Psoas muscle (tissue), 8 donors: ENCODE results near the gene NOVA1. TPM values are rescaled to one million over a fixed set of nuclear protein-coding genes. Genes with fewer than 3 reads are reported as not detected.

Experiments
- ATAC-seq, 4 donors: fragments of 200-7000 bp; cut with Tn5 transposase; one replicate each; pipeline ENCODE4 v1.9.1; 2020; ENCODE audit warnings: moderate library complexity in 3 of 4, mild to moderate bottlenecking in 2 of 4
- DNase-seq, 2 donors: peaks; one replicate each; pipeline ENCODE4 v3.0.0-alpha.2; 2020
- H3K27ac ChIP-seq: fragments of 200-600 bp; one replicate; pipeline ENCODE4 v1.8.0; 2022
- H3K27me3 ChIP-seq, 3 donors: fragments of 200-600 bp in 1 of 3; one replicate each; pipeline versions ENCODE4 v1.6.1 to v1.8.0; 2013 to 2022; ENCODE audit warnings: low read length in 2 of 3, mild to moderate bottlenecking in 2 of 3, moderate library complexity in 1 of 3; ENCODE audit not compliant: insufficient read depth in 3 of 3
- H3K36me3 ChIP-seq, 2 donors: fragments of 200-600 bp in 1 of 2; one replicate each; pipeline versions ENCODE4 v1.6.1 to v1.8.0; 2013 to 2022; ENCODE audit warnings: low read depth in 1 of 2, mild to moderate bottlenecking in 1 of 2, moderate library complexity in 1 of 2; ENCODE audit not compliant: insufficient read depth in 1 of 2
- H3K4me1 ChIP-seq: fragments of 200-600 bp; one replicate; pipeline ENCODE4 v1.8.0; 2022
- H3K4me3 ChIP-seq: fragments of 200-600 bp; one replicate; pipeline ENCODE4 v1.8.0; 2022; ENCODE audit warnings: mild to moderate bottlenecking
- H3K9me3 ChIP-seq: fragments of 200-600 bp; one replicate; pipeline ENCODE4 v1.8.0; 2022
- WGBS, 3 donors: extraction: QIAGEN DNeasy Blood & Tissue Kit; methylation state at CpG; one replicate each; pipeline versions ENCODE4 v1.1.6 to v1.1.7; 2013; 5-methylcytosine and 5-hydroxymethylcytosine counted together
- intact Hi-C, 2 donors: fragments of 100-400 bp; cut with DNase I; formaldehyde crosslinking; loops; one replicate each; pipeline versions ENCODE4 v1.11.0 to v1.14.2; 2022
- polyA plus RNA-seq, 3 donors: library from polyadenylated mRNA; stranded (reverse); fragments of 200-250 nt; gene quantifications; one replicate each; pipeline ENCODE4 v1.2.3, GENCODE V29; 2013
- total RNA-seq, 4 donors: library from RNA; stranded (reverse); fragmentation: NEBNext Ultra II Directional in 2 of 4; extraction: Animal tissue kit (Norgen Biotek cat#: 25700) in 2 of 4; gene quantifications; one replicate each; pipeline versions ENCODE4 v1.2.1 to v1.2.4, GENCODE V29; 2021 to 2023
- TF ChIP-seq, protein P1 (sequence below): fragments of 200-600 bp; IDR thresholded peaks from one replicate; pipeline ENCODE4 v1.8.0; 2022; ENCODE audit warnings: antibody characterized with exemption
- donor health status: healthy with polysubstance abuse.
- donor health status: DM: no; HTN: no; CAD: no; lungs with moderate emphysema.
- donor health status: Bipolar disorder and iron deficiency.
- donor health status: healthy.
- donor health status: DM: yes; HTN: yes; CAD: no.
- donor health status: DM: no; HTN: no; CAD: no.
- donor health status: DM: no; HTN: no; CAD: no.
- donor health status: DM: yes; HTN: yes; CAD: no.

The NOVA1 gene
- total and polyA plus RNA-seq, 7 donors = 0.73 to 4.4 (median 2.5) TPM

DNA sequence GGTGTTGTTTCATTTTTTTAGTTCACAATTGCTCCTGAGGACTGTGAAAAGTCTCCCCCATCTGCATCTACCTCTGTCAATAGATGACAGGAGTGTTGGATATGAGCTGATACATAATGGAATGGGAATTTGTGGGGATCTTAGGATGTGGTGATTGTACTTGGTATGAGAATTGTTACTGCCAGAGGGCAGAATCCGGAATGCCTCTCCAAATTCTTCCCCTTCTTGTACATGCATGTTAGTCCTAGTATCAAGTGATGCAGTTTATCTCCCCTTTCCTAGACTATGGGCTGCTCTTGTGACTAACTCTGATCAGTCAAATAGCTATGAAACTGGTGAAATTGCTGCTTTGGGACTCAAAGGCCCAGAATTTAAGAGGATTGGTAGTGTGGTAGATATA lies 24.8 kb upstream of the NOVA1 start:
- Histone ChIP-seq H3K4me1 (no peaks in the 10 kb centered on the region), H3K9me3 (no peaks in the 10 kb centered on the region), H3K4me3 (no peak overlapping the region), H3K36me3 (no peaks in the 10 kb centered on the region), H3K27ac (no peak overlapping the region), H3K27me3 (no peaks in the 10 kb centered on the region)
- WGBS, 3 donors = 68 to 86% (median 75%) methylated on average over 1 of the region's 1 CpG
- intact Hi-C loops = no loop called here
- DNase-seq (no peak), ATAC-seq (no peak)
- TF ChIP-seq, protein P1, sequence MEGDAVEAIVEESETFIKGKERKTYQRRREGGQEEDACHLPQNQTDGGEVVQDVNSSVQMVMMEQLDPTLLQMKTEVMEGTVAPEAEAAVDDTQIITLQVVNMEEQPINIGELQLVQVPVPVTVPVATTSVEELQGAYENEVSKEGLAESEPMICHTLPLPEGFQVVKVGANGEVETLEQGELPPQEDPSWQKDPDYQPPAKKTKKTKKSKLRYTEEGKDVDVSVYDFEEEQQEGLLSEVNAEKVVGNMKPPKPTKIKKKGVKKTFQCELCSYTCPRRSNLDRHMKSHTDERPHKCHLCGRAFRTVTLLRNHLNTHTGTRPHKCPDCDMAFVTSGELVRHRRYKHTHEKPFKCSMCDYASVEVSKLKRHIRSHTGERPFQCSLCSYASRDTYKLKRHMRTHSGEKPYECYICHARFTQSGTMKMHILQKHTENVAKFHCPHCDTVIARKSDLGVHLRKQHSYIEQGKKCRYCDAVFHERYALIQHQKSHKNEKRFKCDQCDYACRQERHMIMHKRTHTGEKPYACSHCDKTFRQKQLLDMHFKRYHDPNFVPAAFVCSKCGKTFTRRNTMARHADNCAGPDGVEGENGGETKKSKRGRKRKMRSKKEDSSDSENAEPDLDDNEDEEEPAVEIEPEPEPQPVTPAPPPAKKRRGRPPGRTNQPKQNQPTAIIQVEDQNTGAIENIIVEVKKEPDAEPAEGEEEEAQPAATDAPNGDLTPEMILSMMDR = no peak

GRCh38 chr14:26621807-26622560 lies 24.2 kb upstream of the NOVA1 start:
- no peaks in the 10 kb centered on the region for H3K4me1 ChIP-seq
- no peaks in the 10 kb centered on the region for H3K36me3 ChIP-seq
- WGBS, 3 donors = 75 to 80% (median 77%) methylated on average over 2 of the region's 2 CpGs
- H3K27ac ChIP-seq = no peak overlapping the region
- TF ChIP-seq, protein P1 = no peak
- DNase-seq (no peak), ATAC-seq (no peak)
- H3K4me3 ChIP-seq = no peak overlapping the region
- intact Hi-C loops = no loop called here
- H3K27me3 ChIP-seq = no peaks in the 10 kb centered on the region
- no peaks in the 10 kb centered on the region for H3K9me3 ChIP-seq

- TF ChIP-seq, protein P1 = no peak
- intact Hi-C loops = no loop called here
Measured at GRCh38 chr14:26621364-26621763, 23.5 kb upstream of the NOVA1 start.

GRCh38 chr14:26611259-26611658 lies 13.4 kb upstream of the NOVA1 start:
- TF ChIP-seq, protein P1 = no peak
- no peak overlapping the region for H3K27ac ChIP-seq
- no peaks in the 10 kb centered on the region for H3K36me3 ChIP-seq
- H3K4me1 ChIP-seq = no peaks in the 10 kb centered on the region
- H3K4me3 ChIP-seq = no peak overlapping the region
- no peak for DNase-seq
- ATAC-seq = no peak
- intact Hi-C loops = no loop called here
- H3K9me3 ChIP-seq = peaks cover 6% of the 10 kb centered on the region
- no peaks in the 10 kb centered on the region for H3K27me3 ChIP-seq

More at GRCh38 chr14:26621364-26621763, 23.5 kb upstream of the NOVA1 start:
- DNase-seq (no peak), ATAC-seq (no peak)
- Histone ChIP-seq H3K4me3 (no peak overlapping the region), H3K27me3 (no peaks in the 10 kb centered on the region), H3K4me1 (no peaks in the 10 kb centered on the region), H3K36me3 (no peaks in the 10 kb centered on the region), H3K9me3 (no peaks in the 10 kb centered on the region), H3K27ac (no peak overlapping the region)
- WGBS, 3 donors = 88 to 97% (median 96%) methylated on average over 1 of the region's 1 CpG
